OCI-LY1 (cell line): ENCODE results near the gene ASAP3.

Experiments used
- EZH2 ChIP-seq: fragments of 200-600 bp; sonication (generic), shearing (Covaris generic); IDR thresholded peaks from 2 replicates; pipeline ENCODE4 v1.8.0; 2017; ENCODE audit warnings: borderline replicate concordance, mixed run types, mild to moderate bottlenecking, antibody characterized with exemption, low read length, moderate library complexity, mixed read lengths
- TF ChIP-seq, protein P1 (sequence below): fragments of 200-600 bp; sonication (generic), shearing (Covaris generic); IDR thresholded peaks from 2 replicates; pipeline ENCODE4 v1.5.1; 2017; ENCODE audit warnings: mild to moderate bottlenecking, antibody characterized with exemption, low read length, moderate library complexity, mixed read lengths

GRCh38 chr1:23515905-23516304 is 31.9 kb upstream of the ASAP3 start:
- TF ChIP-seq, protein P1, sequence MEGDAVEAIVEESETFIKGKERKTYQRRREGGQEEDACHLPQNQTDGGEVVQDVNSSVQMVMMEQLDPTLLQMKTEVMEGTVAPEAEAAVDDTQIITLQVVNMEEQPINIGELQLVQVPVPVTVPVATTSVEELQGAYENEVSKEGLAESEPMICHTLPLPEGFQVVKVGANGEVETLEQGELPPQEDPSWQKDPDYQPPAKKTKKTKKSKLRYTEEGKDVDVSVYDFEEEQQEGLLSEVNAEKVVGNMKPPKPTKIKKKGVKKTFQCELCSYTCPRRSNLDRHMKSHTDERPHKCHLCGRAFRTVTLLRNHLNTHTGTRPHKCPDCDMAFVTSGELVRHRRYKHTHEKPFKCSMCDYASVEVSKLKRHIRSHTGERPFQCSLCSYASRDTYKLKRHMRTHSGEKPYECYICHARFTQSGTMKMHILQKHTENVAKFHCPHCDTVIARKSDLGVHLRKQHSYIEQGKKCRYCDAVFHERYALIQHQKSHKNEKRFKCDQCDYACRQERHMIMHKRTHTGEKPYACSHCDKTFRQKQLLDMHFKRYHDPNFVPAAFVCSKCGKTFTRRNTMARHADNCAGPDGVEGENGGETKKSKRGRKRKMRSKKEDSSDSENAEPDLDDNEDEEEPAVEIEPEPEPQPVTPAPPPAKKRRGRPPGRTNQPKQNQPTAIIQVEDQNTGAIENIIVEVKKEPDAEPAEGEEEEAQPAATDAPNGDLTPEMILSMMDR: no peak
- TF ChIP-seq EZH2: no peak
